ENCODE measurements around the gene PTPRG.
A peak's percentile ranks its signal among the peaks of the same experiment; 100 is the strongest.

Gene PTPRG

GRCh38 chr3:61664105-61664482 lies 102.7 kb downstream of the PTPRG start:
- no peak for DNase-seq

GRCh38 chr3:61665121-61665520 lies 103.8 kb downstream of the PTPRG start:
- no peak for DNase-seq

GRCh38 chr3:61665987-61666386 lies 104.6 kb downstream of the PTPRG start:
- DNase-seq = no peak

GRCh38 chr3:61666615-61667330 lies 105.4 kb downstream of the PTPRG start:
- DNase-seq = no peak

- DNase-seq = no peak
These were observed 106.0 kb downstream of the PTPRG start for GRCh38 chr3:61667383-61667782.

- DNase-seq = no peak
These were observed 106.4 kb downstream of the PTPRG start for GRCh38 chr3:61667814-61668213.

GRCh38 chr3:61668317-61668864 lies 107.0 kb downstream of the PTPRG start:
- DNase-seq = no peak

- DNase-seq = no peak
These were observed 107.8 kb downstream of the PTPRG start for GRCh38 chr3:61669203-61669602.

- no peak for DNase-seq
These were observed 108.4 kb downstream of the PTPRG start for GRCh38 chr3:61669668-61670299.

- no peak for DNase-seq
These were observed 112.3 kb downstream of the PTPRG start for GRCh38 chr3:61673651-61674050.

- DNase-seq = no peak
These were observed 113.2 kb downstream of the PTPRG start for GRCh38 chr3:61674596-61674995.

- DNase-seq = no peak
These were observed 117.7 kb downstream of the PTPRG start for GRCh38 chr3:61679026-61679425.

GRCh38 chr3:61680617-61681016 lies 119.2 kb downstream of the PTPRG start:
- DNase-seq = no peak

- no peak for DNase-seq
These were observed 120.3 kb downstream of the PTPRG start for GRCh38 chr3:61681636-61682035.

GRCh38 chr3:61682671-61683548 lies 121.5 kb downstream of the PTPRG start:
- no peak for DNase-seq

- no peak for DNase-seq
These were observed 122.3 kb downstream of the PTPRG start for GRCh38 chr3:61683549-61684236.

GRCh38 chr3:61684386-61684785 lies 123.0 kb downstream of the PTPRG start:
- DNase-seq = no peak

- DNase-seq = peak; percentile 27
These were observed 124.4 kb downstream of the PTPRG start for GRCh38 chr3:61685755-61686154.

GRCh38 chr3:61686228-61686648 lies 124.9 kb downstream of the PTPRG start:
- no peak for DNase-seq

GRCh38 chr3:61687206-61687605 lies 125.8 kb downstream of the PTPRG start:
- no peak for DNase-seq

- no peak for DNase-seq
These were observed 126.4 kb downstream of the PTPRG start for GRCh38 chr3:61687663-61688306.

- no peak for DNase-seq
These were observed 127.1 kb downstream of the PTPRG start for GRCh38 chr3:61688307-61688984.

All from NCI-H446 treated with DMSO at 0.1 percent for 48 hours (cell line).